ENCODE data around the gene MRC1.

- TF ChIP-seq CTCF (optimal IDR thresholded peaks at IDR 0.05 in 1 of 3, IDR thresholded peaks at IDR 0.05 in 1 of 3, conservative IDR thresholded peaks at IDR 0.05 in 1 of 3; ENCODE audit: extremely low read depth in 1 of 3, insufficient read depth in 2 of 3, low read length in 3 of 3) = no peak
- TF ChIP-seq EZH2 (IDR thresholded peaks at IDR 0.05; ENCODE audit: low read length) = no peak
Measured at GRCh38 chr10:17842641-17843040, 33.5 kb downstream of the MRC1 start.
